Measurements from ENCODE around the gene PHF11.

PHF11 gene

GRCh38 chr13:49521224-49521623 is 25.5 kb downstream of the PHF11 start:
- no peak overlapping the region for H3K4me3 ChIP-seq (ENCODE audit: low read length)
- no peak for TF ChIP-seq CTCF (conservative IDR thresholded peaks at IDR 0.05; ENCODE audit: low read depth, low read length)
- no peak for DNase-seq (ENCODE audit: low read depth)

GRCh38 chr13:49524740-49525501 is 29.2 kb downstream of the PHF11 start:
- no peak for DNase-seq (ENCODE audit: low read depth)
- no peak for TF ChIP-seq CTCF (conservative IDR thresholded peaks at IDR 0.05; ENCODE audit: low read depth, low read length)
- H3K4me3 ChIP-seq (ENCODE audit: low read length): no peak overlapping the region

GRCh38 chr13:49527123-49527522 is 31.4 kb downstream of the PHF11 start:
- TF ChIP-seq CTCF (conservative IDR thresholded peaks at IDR 0.05; ENCODE audit: low read depth, low read length): no peak
- H3K4me3 ChIP-seq (ENCODE audit: low read length): no peak overlapping the region
- no peak for DNase-seq (ENCODE audit: low read depth)

GRCh38 chr13:49528161-49528560 is 32.4 kb downstream of the PHF11 start:
- TF ChIP-seq CTCF (conservative IDR thresholded peaks at IDR 0.05; ENCODE audit: low read depth, low read length): no peak
- no peak overlapping the region for H3K4me3 ChIP-seq (ENCODE audit: low read length)
- DNase-seq (ENCODE audit: low read depth): no peak

- no peak for DNase-seq (ENCODE audit: low read depth)
- H3K4me3 ChIP-seq (ENCODE audit: low read length): no peak overlapping the region
- no peak for TF ChIP-seq CTCF (conservative IDR thresholded peaks at IDR 0.05; ENCODE audit: low read depth, low read length)
Observed at GRCh38 chr13:49530457-49530856, 34.7 kb downstream of the PHF11 start.

- no peak overlapping the region for H3K4me3 ChIP-seq (ENCODE audit: low read length)
- TF ChIP-seq CTCF (conservative IDR thresholded peaks at IDR 0.05; ENCODE audit: low read depth, low read length): no peak
- DNase-seq (ENCODE audit: low read depth): no peak
Observed at GRCh38 chr13:49532593-49532992, 36.8 kb downstream of the PHF11 start.

- H3K4me3 ChIP-seq (ENCODE audit: low read length): no peak overlapping the region
- DNase-seq (ENCODE audit: low read depth): no peak
Observed at GRCh38 chr13:49533011-49533410, 37.3 kb downstream of the PHF11 start.

More at GRCh38 chr13:49533011-49533410, 37.3 kb downstream of the PHF11 start:
- TF ChIP-seq CTCF (conservative IDR thresholded peaks at IDR 0.05; ENCODE audit: low read depth, low read length): no peak

All from retinal pigment epithelial cell (primary cell).